Germinal center (tissue), 1 donor: ENCODE measurements around the gene DYNC2I2.
A peak's percentile ranks its signal among the peaks of the same experiment; 100 is the strongest.
"Not testable (repeated sequence)": the region's sequence is repeated elsewhere in the genome, so short reads cannot be mapped to it uniquely, and the experiment has no call there.

Source experiments
- DNase-seq: peaks from one replicate; pipeline ENCODE4 v3.0.0; 2012; ENCODE audit warnings: mixed read lengths, low spot score

The DYNC2I2 gene

DNA sequence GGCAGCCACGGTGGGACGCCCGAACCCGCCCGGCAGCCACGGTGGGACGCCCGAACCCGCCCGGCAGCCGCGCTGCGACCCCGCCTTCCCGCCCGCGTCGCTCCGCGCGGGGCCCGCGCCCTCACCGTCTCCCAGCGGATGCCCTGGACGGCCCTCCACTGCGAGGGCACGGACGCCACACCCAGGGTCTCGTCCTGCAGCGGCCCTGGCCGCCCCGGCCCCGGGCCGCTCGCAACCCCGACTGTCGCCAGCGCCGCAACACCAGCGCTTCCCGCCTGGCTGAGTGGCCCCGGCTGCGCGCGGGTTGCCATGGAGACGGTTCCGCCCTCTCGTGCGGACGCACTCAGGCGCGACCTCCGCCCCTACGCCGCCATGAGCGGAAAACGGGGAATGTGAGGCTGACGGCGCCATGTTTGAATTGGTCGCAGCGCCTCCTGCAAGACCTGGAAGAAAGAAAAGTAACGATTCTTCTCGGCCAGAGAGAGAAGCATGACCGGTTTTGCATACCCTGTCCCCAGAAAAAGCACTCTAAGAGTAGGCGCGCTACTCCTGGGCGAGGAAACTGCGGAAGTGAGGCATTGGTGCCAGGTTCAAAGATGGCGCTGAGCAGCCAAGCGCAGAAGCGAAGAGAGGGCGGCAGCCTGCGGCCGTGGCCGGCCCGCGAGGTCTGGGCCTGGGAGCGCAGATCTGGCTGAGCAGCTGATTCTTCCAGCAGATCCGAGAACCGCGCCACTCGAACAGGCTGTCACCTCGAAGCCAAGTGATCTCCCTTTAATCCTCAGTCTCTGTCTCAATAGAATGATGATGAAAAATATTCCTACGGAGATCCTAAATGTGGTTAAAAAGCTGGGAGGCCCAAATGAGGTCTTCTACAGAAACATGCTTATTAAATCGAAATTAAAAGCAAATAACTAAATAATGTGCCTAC, at the start of gene DYNC2I2:
Gene DYNC2I2 (minus strand): TSS at position 432 of the 928 bp plus-strand sequence. CDS start 121 bp downstream, at position 311.
- peak; percentile 88 for DNase-seq

DNA sequence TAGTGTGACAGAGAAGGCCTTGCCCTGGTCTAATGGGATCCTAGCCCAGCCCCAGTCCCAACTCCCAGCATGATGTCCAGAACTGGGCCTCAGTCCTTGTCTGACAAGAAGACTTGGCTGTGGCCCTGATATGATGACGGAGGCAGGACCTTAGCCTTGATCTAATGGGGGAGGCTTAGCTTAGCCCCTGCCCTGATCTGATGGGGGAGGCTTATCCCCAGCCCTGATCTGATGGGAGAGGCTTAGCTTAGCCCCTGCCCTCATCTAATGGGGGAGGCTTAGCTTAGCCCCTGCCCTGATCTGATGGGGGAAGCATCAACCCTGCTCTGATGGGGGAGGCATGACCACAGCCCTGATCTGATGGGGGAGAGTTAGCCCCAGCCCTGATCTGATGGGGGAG, 49.4 kb upstream of the DYNC2I2 start:
- DNase-seq: no peak

DNA sequence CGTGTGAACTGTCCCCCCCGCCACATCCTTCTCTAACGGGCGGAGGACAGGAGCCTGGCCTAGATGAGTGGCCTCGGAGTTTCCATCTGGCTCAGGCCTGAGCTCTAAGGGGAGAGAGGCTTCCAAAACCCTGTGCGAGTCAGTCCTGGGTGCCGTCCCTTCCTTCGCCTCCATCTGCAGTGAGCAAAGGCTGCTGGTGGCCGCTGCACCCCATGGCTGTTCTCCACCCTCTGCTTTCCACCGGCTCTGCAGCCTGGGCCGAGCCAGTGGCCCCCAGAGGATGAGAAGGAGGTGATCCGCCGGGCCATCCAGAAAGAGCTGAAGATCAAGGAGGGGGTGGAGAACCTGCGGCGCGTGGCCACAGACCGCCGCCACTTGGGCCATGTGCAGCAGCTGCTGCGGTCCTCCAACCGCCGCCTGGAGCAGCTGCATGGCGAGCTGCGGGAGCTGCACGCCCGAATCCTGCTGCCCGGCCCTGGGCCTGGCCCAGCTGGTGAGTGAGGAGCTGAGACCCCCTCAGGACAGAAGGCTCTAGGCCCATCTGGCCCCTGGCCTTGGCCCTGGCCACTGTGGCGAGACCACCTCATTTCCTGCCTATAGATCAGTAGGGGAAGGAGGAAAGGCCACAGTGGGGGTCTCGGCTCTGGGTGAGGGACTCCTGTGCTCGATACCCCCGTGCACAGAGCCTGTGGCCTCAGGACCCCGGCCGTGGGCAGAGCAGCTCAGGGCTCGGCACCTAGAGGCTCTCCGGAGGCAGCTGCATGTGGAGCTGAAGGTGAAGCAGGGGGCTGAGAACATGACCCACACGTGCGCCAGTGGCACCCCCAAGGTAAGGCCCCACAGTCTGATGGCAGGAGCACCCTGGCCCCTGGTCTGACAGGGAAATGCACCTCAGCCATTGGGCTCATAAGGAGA, 48.7 kb upstream of the DYNC2I2 start:
- DNase-seq: no peak

DNA sequence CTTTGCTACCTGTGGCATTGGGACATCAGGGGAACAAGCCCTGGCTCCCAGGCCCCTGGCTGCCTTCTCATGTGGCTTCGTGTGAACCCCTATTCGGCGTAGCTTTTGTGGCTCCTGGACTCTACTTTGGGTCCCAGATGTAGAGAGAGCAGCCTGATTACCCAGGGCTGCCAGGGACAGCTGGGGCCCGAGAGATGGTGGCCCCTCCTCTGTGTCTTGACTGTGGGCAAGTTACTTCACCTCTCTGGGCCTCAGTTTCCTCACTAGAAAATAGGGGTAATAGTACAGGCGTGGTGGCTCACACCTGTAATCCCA, 47.7 kb upstream of the DYNC2I2 start:
- DNase-seq: no peak

DNA sequence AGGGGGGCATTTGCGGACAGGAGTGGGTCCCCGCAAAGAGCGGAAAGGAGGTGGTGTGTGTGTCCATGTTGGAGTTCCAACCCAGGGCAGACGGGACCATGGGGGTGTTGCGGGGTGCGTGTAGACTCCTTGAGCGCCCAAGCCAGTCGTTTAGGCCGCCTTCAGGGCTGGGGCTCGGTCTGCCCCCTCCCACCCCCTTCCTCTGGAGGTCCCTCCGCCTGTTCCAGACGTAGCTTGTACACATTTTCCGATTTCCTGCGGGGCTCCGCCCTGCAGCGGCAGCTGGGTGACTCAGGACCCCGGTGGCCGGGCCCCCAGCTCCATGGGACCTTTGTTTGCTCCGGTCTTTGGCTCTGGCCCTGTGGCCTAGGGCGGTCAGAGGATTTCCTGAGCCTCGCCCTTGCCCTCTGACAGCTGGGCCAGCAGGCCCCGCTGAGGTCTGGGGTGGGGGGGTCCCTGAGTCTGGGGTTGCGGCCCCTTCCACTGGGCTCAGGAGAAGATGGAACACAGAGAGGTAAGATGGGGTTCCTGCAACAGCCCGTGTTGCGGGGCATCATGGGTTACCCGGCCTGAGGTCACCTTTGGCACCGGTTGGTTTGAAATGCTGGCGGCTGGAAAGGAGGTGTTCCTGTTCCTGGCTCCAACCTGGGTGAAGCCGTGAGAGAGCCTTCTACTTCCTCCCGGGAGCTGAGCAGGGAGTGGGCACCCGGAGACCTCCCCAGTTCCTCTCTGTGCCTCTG, 47.1 kb upstream of the DYNC2I2 start:
- DNase-seq: no peak

DNA sequence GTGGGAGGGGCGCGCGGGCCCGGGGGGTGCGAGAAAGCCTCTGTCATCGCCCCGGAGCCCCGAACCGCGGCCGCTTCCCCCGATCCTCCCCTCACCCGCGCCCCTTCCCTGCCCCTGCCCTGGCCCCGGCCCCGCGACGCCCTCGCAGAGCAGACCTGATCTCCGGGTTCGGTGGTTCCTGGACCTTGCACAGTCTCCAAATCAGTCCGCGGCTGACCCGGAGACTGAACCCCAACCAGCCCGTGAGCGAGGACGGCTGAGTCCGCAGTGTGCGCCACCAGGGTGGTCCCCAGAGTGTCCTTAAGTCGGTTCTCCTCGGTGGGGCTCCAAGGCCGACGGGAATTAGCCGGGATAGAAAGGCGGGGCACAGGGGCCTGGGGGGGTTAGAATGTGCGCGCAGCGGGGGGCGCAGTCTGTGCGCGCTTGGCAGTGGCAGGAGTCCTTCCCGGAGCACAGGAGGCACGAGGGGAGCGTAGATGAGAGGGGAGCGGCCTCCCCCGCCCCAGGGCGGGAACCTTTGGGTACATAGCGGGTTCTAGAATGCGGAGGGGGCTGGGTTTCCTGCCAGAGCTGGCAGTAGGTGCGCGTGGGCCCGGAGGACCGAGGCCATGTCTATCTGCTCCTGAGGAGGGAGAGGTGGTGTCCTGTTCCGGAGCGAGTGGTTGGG, 46.4 kb upstream of the DYNC2I2 start:
- peak; percentile 42 for DNase-seq

DNA sequence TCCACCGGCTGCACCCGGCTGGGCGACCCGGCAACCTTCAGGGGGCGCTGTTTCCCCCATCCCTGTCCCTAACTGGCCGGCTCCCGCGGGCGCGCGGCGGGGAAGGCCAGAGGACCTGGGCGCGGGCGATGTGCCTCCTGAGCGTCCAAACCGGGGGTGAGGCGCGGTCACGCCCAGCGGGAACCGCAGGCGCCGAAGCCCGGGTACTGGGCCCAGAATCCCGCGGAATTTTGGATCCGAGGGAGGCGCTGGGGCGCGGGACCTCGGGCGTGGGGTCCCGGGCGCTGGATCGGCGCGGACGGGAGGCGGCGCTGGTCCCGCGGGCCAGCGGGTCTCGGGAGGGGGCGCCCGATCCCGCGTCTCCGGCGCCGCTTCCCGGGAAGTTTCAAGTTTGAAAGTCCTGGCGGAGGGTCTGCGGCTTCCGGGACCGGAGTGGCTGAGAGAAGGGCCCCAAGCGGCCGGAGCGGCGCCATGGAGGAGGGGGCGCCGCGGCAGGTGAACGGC, 45.9 kb upstream of the DYNC2I2 start, which contains the start of gene PKN3:
Gene PKN3 (plus strand): TSS at position 59 of the 504 bp plus-strand sequence. CDS start 413 bp downstream, at position 472.
- DNase-seq: peak; percentile 92

DNA sequence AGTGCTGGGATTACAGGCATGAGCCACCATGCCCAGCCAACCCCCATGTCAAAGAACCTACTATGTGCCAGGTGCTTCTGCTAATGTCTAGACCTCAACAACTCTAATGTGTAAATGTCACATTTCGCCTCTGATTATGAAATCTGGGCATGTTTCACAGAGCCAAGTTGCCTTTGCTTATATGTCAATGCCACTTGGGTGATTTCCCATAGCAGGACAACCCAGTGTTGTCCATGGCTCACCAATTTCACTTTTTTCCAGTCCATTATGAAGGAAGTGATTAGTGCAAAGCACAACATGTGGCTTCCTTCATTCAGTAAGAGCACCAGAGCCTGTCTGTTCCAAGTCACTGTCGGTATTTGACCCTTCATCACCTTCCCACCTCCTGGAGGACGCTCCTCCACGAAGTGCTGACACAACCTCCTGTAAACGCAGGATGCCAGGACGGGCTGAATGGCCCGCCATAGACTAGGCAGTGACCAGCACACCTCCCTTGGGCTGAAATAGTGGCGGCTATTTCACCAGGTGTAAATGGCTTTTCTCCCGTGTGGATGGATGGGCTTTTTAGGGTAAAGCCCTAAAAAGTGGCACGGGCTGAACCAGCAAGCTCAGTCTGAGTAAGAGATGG, 44.7 kb upstream of the DYNC2I2 start:
- no peak for DNase-seq

DNA sequence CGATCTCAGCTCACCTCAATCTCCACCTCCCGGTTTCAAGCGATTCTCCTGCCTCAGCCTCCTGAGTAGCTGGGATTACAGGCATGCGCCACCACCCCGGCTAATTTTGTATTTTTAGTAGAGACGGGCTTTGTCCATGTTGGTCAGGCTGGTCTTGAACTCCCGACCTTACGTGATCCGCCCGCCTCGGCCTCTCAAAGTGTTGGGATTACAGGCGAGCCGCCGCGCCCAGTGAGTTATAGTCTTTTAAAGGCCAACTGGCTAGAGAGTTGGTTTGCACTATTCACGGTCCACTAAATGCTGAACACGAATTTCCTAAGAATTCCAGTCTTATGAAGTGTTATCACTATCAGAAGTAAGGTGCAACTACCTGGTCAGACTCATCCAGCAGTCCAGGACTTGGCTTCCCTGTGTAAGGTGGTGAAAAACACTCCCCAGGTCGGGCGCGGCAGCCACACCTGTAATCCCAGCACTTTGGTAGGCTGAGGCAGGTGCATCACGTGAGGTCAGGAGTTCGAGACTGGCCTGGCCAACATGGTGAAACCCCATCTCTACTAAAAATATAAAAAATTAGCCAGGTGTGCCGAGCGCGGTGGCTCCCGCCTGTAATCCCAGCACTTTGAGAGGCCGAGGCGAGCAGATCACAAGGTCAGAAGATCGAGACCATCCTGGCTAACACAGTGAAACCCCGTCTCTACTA, 42.6 kb upstream of the DYNC2I2 start:
- DNase-seq: not testable (repeated sequence)

DNA sequence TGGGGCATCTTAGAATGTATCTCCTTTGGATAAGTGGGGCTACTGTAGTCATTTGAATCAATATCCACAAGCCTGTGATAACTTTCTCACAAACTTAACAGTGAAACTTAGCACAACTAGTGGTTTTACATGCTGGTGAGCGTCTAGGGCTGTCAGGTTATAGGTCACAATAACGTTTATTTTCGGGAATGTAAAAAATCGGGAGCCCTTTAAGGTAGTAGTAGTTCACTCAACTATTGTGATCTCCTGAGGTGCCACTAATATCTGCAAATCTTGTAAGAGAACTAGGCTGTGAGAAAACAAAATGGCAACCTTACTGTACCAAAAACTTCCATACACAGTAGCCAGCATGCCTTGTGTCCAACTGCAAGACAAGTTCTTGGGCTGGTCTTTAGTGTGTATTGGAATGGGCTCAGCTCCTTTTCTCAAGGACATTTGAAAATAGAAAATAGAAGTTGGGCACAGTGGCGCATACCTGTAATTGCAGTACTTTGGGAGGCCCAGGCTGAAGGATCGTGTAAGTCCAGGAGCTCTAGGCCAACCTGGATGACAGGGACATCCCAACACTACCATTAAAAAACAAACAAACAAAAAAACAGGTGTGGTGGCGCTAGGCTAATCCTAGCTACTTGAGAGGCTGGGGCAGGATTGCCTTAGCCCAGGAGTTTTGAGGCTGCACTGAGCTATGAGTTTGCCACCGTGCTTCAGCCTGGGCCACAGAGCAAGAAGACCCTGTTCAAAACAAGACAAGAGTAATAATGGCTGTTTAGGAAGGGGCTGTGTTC, 40.5 kb upstream of the DYNC2I2 start:
- no peak for DNase-seq

DNA sequence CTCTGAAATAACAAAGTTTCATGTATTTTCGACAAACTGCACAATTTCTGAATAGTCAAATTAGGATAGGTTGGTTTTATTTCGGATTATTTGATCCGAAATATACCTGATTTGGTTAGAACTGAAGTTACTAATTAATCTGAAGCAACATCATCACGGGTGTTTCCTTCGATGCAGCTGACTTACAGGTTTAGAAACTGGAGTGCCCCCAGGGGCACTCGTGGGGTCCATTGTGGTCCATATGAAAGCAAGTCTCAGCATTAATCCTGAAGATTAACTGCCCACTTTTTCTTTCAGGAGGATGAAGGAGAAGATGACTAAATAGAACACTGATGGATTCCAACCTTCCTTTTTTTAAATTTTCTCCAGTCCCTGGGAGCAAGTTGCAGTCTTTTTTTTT, 37.7 kb upstream of the DYNC2I2 start:
- DNase-seq: no peak

DNA sequence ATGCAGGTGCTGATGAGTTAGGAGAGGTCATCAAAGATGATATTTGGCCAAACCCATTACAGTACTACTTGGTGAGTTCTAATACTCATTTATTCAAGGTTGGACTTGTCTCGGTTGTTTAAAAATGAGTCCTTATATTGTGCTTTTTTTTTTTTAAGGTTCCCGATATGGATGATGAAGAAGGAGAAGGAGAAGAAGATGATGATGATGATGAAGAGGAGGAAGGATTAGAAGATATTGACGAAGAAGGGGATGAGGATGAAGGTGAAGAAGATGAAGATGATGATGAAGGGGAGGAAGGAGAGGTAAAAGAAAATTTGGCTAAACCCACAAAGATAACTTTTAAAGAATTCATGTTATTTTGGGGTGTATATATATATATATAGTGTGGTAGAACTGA, 37.1 kb upstream of the DYNC2I2 start:
- DNase-seq: not testable (repeated sequence)

DNA sequence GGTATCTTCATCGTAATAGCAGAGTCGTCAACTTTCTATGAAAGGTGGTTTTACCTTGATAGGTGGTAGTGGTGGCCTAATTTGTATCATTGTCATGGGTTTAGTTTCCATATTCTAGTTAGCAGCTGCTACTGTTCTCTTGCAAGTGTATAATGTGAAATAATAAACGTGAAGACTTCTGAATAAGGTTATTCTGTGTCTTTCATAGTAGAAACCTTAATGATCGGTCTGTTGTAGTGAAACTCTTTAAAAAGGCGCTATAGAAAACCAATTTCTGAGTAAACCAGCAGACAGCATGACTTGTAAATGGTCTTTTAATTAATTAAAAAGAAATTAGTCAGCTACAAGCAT, 34.0 kb upstream of the DYNC2I2 start:
- DNase-seq: no peak

DNA sequence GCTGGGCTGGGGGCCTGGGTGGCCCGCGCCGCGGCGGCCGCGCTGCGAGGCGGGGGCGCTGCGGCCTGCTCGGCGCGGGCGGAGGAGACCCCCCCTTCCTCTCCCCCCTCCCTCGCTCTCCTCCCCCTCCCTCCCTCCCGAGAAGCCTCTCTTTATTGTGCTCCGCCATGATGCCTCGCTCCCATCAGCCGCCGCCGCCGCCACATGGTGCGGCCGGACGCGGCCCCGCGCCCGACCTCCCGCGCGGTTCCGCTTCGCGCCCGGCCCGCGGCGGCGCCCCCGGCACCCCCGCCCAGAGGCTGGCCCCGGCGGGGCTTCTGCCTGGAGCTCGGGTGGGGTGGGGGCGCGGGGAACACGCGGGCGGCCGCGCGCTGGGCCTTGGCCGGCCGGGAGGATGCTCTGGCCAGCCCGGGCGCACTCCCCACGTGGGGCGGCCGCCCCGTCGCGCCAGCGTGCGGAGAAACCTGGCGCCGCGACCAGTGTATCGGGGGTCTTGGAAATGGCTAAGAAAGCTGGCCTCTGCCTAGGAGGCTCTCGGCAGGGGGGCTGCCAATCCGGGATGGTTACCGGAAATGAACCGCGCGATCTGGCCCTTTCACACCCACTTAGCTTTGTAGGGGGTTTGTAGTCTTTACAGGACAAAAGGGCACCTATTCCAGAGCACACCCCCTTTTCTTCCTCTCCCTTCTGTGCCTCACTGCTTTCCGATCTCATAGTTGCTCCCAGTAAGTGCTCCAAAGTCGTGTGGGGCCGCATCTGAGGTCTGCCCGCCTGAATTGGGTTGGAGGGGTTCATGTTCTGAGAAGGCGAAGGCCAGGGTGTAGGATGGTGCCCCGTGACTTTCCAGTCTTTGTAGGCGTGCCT, 33.4 kb upstream of the DYNC2I2 start:
- DNase-seq: peak; percentile 77

DNA sequence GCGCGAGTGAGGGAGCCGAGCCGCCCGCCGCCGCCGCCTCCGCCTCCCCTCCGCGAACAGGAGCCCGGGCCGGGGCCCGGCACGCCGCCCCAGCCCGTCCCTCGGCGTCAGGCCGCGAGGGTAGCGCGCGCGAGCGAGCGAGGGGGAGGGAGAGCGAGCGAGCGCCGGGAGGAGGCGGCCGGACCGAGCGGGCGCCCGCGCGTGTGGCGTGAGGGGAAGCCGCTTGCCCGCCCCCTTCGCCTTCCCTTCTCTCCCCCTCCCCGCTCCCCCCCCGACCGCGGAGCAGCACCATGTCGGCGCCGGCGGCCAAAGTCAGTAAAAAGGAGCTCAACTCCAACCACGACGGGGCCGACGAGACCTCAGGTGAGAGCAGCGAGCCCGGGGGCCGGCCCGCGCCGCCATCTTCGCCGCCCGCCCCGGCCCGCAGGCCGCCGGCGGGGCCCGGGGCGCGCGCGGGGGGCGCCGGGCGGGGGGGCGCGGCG, 32.7 kb upstream of the DYNC2I2 start:
- DNase-seq: no peak

DNA sequence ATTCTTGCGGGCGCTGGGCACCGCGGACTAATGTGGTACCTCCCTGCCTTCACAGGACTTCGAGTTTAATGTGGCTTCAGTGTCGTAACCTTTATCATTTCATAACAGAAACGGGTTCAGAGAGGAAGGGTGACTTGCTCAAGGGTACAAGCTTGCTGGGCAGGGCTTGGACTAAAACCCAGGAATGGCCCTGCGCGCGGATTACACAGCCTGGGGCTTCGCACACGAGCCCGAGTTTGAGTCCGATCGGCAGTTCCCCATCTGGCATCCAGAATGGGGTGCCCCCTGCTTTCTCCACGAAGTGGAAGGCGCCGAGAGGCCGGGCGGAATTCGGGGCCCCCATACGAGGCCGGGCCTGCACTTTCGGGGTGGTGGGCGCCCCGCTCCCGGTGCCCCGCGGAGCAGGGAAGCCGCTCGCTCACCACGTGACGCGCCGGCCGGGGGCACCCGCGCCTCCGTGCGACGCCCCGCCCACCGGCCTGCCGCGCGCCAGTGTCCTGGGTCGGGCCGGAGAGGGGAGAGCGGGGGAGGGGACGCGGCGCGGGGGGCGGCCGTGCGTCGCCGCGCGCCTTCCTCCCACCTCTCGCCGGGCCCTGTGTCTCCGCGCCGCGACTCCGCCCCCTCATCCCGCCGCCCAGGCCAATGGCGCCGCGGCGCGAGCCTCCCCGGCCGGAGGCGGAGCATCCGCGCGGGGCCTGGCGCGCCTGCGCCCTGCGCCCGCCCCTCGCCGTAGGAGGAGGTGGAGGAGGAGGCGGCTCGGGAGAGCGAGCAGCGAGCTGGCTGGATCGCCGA, 32.0 kb upstream of the DYNC2I2 start, which contains the start of gene SET:
Gene SET (plus strand): TSS at position 722 of the 792 bp plus-strand sequence. CDS start 361 bp downstream, outside the sequence.
- DNase-seq: peak; percentile 99

DNA sequence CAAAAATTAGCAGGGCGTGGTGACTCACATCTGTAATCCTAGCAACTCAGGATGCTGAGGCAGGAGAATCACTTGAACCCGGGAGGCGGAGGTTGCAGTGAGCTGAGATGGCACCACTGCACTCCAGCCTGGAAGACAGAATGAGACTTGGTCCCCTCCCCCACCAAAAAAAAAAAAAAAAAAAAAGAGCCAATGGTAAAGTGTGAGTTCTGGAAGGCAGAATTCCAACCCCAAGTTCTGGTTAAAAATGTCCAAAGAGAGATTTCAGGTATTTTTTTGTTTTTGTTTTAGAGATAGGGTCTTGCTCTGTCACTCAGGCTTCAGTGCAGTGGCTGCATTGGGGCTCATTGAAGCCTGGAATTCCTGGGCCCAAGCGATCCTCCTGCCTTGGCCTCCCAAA, 30.8 kb upstream of the DYNC2I2 start:
- DNase-seq: no peak
